Gastroesophageal sphincter (tissue), 4 donors: ENCODE results near the gene EGLN2. TPM values are rescaled to one million over a fixed set of nuclear protein-coding genes. Genes with fewer than 3 reads are reported as not detected.

Experiments used
- ATAC-seq: fragments of 150-250 bp; one replicate; pipeline ENCODE4 v1.9.1; 2016; ENCODE audit warnings: mild to moderate bottlenecking, moderate library complexity
- H3K27ac ChIP-seq, 4 donors: fragments of 200-600 bp; sonication (generic) in 3 of 4; 1 replicate in 3 of 4; 2 replicates in 1 of 4; pipeline ENCODE4 v1.5.1; 2016 to 2019
- H3K27me3 ChIP-seq: fragments of 200-600 bp; sonication (generic); one replicate; pipeline ENCODE4 v1.5.1; 2019
- H3K36me3 ChIP-seq, 2 donors: fragments of 200-600 bp; sonication (generic); one replicate each; pipeline ENCODE4 v1.5.1; 2019; ENCODE audit warnings: control low read depth in 1 of 2
- H3K4me1 ChIP-seq, 3 donors: fragments of 200-600 bp; sonication (generic); 1 replicate in 2 of 3; 2 replicates in 1 of 3; pipeline ENCODE4 v1.5.1; 2016 to 2019; ENCODE audit warnings: control low read depth in 2 of 3
- H3K4me3 ChIP-seq, 2 donors: fragments of 200-600 bp; sonication (generic); one replicate each; pipeline ENCODE4 v1.5.1; 2019; ENCODE audit warnings: mild to moderate bottlenecking in 1 of 2, moderate library complexity in 1 of 2
- H3K9me3 ChIP-seq, 3 donors: fragments of 200-600 bp; sonication (generic); one replicate each; pipeline ENCODE4 v1.5.1; 2017 to 2019; ENCODE audit warnings: control low read depth in 2 of 3
- EP300 ChIP-seq: sonication (generic); formaldehyde crosslinking; IDR thresholded peaks from one replicate; pipeline ENCODE4 v1.6.1; 2017; ENCODE audit warnings: antibody characterized with exemption, mild to moderate bottlenecking
- POLR2A ChIP-seq, 2 donors: fragments of 450-650 bp; IDR thresholded peaks; one replicate each; pipeline ENCODE4 v1.6.1; 2017; ENCODE audit warnings: antibody characterized with exemption in 2 of 2, mild to moderate bottlenecking in 2 of 2, moderate library complexity in 1 of 2
- POLR2AphosphoS5 ChIP-seq: sonication (generic); formaldehyde crosslinking; IDR thresholded peaks from one replicate; pipeline ENCODE4 v1.6.1; 2017; ENCODE audit warnings: antibody characterized with exemption
- WGBS, 2 donors: methylation state at CpG; one replicate each; pipeline ENCODE4 v1.1.5; 2018; ENCODE audit warnings: low coverage in 1 of 2; 5-methylcytosine and 5-hydroxymethylcytosine counted together
- total RNA-seq, 4 donors: library from RNA; depleted of rRNA; stranded (reverse); fragments of >200 nt; gene quantifications; one replicate each; pipeline ENCODE4 v1.1.0, GENCODE V29; 2016
- TF ChIP-seq, protein P1 (sequence below), 4 experiments: fragments of 200-600 bp in 2 of 4; fragments of 450-650 bp in 2 of 4; sonication (generic) in 1 of 4; IDR thresholded peaks; one replicate each; pipeline ENCODE4 v1.5.1; 2017 to 2019; ENCODE audit warnings: antibody characterized with exemption in 4 of 4, mild to moderate bottlenecking in 2 of 4, moderate library complexity in 2 of 4

EGLN2 gene
- total RNA-seq, 4 donors from 2014 or later: 99.1 to 115 (median 107) TPM

GRCh38 chr19:40804783-40805242 lies 5.8 kb downstream of the EGLN2 start:
- Histone ChIP-seq H3K4me3 (no peak overlapping the region), H3K9me3 (no peaks in the 10 kb centered on the region), H3K4me1 (peaks cover 16 to 100% (median 86%) of the 10 kb centered on the region in 3 donors), H3K27me3 (no peaks in the 10 kb centered on the region), H3K36me3 (peaks cover 0 to 39% of the 10 kb centered on the region in 2 donors), H3K27ac (peak overlapping the region in 3 of 4 donors; percentile 95 to 99 (median 98))
- WGBS, 2 donors: 10 to 35% methylated on average over 2 of the region's 7 CpGs
- ATAC-seq: no peak
- TF ChIP-seq POLR2AphosphoS5 (no peak), EP300 (no peak), POLR2A (IDR thresholded peaks at IDR 0.05) (no peak)
- TF ChIP-seq, protein P1, sequence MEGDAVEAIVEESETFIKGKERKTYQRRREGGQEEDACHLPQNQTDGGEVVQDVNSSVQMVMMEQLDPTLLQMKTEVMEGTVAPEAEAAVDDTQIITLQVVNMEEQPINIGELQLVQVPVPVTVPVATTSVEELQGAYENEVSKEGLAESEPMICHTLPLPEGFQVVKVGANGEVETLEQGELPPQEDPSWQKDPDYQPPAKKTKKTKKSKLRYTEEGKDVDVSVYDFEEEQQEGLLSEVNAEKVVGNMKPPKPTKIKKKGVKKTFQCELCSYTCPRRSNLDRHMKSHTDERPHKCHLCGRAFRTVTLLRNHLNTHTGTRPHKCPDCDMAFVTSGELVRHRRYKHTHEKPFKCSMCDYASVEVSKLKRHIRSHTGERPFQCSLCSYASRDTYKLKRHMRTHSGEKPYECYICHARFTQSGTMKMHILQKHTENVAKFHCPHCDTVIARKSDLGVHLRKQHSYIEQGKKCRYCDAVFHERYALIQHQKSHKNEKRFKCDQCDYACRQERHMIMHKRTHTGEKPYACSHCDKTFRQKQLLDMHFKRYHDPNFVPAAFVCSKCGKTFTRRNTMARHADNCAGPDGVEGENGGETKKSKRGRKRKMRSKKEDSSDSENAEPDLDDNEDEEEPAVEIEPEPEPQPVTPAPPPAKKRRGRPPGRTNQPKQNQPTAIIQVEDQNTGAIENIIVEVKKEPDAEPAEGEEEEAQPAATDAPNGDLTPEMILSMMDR (IDR thresholded peaks at IDR 0.05): no peak

DNA sequence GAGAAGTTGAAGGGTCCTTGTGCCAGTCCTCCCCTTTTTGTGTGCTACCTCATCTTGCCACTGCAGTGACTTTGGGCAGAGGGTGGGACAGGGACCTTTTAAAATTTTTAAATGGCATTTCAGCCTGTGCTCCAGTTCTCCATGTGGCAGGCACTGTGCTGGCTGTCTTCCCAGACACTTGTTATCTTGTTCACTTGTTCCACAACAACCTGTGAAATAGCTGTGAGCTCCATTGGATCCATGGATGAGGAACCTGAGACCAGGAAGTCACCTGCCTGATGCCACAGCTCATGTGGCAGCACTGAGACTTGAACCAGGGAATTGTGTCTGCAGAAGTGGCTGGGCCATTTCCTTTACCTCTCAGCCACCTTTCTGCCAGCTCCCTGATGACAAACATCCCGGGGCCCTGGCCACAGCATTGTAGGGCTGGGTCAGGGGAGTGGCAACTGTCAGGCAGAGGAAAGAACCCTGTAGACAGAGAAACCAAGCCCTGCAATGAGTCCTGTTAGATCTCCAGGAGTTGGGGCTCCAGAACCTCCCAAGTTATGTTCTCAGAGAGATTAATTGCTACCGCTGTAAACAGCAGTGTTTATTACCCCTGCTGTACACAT lies 6.4 kb downstream of the EGLN2 start:
- no peak for TF ChIP-seq EP300
- TF ChIP-seq POLR2AphosphoS5: no peak

DNA sequence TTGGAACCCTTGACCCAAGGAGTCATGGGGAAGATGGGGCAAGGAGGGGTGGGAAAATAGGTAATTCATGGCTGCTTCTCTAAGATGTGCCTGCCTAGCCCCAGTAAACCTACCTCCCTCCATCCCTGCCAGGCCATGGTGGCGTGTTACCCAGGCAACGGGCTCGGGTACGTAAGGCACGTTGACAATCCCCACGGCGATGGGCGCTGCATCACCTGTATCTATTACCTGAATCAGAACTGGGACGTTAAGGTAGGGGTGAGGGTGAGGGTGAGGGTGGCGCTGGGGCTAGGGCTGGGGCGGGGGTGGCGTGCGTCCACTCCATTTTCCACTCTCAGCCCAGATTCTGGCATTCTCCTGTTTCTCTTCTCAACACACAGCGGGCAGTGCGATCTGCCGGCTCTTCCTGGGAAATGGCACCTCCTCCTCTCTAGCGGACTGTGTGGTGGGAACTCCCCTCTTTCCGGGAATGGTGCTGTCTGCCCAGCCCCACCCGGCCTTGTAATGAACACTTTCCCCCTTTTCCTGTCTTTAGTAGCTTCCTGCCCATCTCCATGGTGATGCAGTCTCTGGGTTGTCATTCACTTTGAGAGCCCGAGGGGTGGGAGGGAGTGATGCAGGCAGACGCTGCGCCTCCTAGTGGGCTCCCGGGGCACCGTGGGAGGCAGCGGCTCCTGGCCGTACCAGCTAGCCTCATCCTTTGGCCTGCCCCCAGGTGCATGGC lies 7.6 kb downstream of the EGLN2 start:
- peak; percentile 57 for ATAC-seq
- 2 to 47% methylated on average over 4 to 7 of the region's 26 CpGs for WGBS, 2 donors
- H3K9me3 ChIP-seq: no peaks in the 10 kb centered on the region
- peaks cover 8 to 93% (median 76%) of the 10 kb centered on the region in 3 donors for H3K4me1 ChIP-seq
- peaks cover 0 to 26% of the 10 kb centered on the region in 2 donors for H3K36me3 ChIP-seq
- peak overlapping the region in 3 of 4 donors; percentile 95 to 99 (median 98) for H3K27ac ChIP-seq
- peak overlapping the region in 1 of 2 donors; percentile 19 for H3K4me3 ChIP-seq
- no peaks in the 10 kb centered on the region for H3K27me3 ChIP-seq
- TF ChIP-seq EP300 (no peak), POLR2AphosphoS5 (peak; percentile 74), POLR2A (IDR thresholded peaks at IDR 0.05) (no peak)
- TF ChIP-seq, protein P1 (IDR thresholded peaks at IDR 0.05): peak in 3 of 4 experiments; percentile 78 to 90 (median 89)

More for the DNA sequence above, 6.4 kb downstream of the EGLN2 start:
- Histone ChIP-seq H3K9me3 (no peaks in the 10 kb centered on the region), H3K4me1 (peaks cover 16 to 100% (median 82%) of the 10 kb centered on the region in 3 donors), H3K4me3 (no peak overlapping the region), H3K27me3 (no peaks in the 10 kb centered on the region), H3K36me3 (peaks cover 0 to 37% of the 10 kb centered on the region in 2 donors), H3K27ac (peak overlapping the region in 3 of 4 donors; percentile 95 to 99 (median 98))
- 52% methylated on average over 2 of the region's 2 CpGs; no CpG with 5 or more reads in 1 of the 2 donors for WGBS, 2 donors
- no peak for ATAC-seq

DNA sequence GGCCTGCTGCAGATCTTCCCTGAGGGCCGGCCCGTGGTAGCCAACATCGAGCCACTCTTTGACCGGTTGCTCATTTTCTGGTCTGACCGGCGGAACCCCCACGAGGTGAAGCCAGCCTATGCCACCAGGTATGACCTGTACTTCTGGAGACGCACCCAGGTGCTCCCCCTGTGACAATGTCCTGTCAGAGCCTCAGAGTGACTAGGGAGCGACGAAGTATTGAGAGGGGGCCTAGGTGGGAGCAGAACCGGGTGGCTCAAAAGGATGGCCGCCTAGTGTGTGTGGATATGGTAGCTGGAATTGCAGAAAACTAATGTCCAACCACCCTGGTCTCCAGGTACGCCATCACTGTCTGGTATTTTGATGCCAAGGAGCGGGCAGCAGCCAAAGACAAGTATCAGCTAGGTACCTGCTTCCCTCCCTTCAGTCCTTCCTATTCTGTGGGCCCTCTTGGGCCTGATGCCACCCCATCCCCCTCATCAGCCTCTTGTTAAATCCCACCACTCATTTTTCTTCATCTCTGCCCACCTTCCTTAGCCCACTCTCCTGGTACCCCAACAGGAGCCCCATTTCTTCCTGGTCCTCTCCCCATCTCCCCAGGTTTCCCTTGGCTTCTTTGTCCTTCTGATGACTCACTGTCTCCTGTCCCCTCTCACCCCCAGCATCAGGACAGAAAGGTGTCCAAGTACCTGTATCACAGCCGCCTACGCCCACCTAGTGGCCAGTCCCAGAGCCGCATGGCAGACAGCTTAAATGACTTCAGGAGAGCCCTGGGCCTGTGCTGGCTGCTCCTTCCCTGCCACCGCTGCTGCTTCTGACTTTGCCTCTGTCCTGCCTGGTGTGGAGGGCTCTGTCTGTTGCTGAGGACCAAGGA lies 8.4 kb downstream of the EGLN2 start:
- H3K27me3 ChIP-seq: no peaks in the 10 kb centered on the region
- peak overlapping the region in 1 of 2 donors; percentile 19 for H3K4me3 ChIP-seq
- WGBS, 2 donors: 67 to 76% methylated on average over 2 to 6 of the region's 18 CpGs
- H3K4me1 ChIP-seq: peaks cover 3 to 93% (median 70%) of the 10 kb centered on the region in 3 donors
- H3K36me3 ChIP-seq: peaks cover 0 to 26% of the 10 kb centered on the region in 2 donors
- H3K27ac ChIP-seq: peak overlapping the region in 3 of 4 donors; percentile 95 to 99 (median 98)
- no peak for ATAC-seq
- no peaks in the 10 kb centered on the region for H3K9me3 ChIP-seq
- TF ChIP-seq POLR2A (IDR thresholded peaks at IDR 0.05): no peak
- TF ChIP-seq, protein P1 (IDR thresholded peaks at IDR 0.05): peak in 1 of 4 experiments; percentile 1

- H3K9me3 ChIP-seq: no peaks in the 10 kb centered on the region
- ATAC-seq: no peak
- H3K27me3 ChIP-seq: no peaks in the 10 kb centered on the region
- no CpG with 5 or more reads among the region's 2 CpGs for WGBS, 2 donors
- peak overlapping the region in 2 of 4 donors; percentile 98 to 99 for H3K27ac ChIP-seq
- no peak for TF ChIP-seq EP300
- TF ChIP-seq POLR2AphosphoS5: no peak
- TF ChIP-seq, protein P1 (IDR thresholded peaks at IDR 0.05): no peak
- no peak for TF ChIP-seq POLR2A (IDR thresholded peaks at IDR 0.05)
- no peak overlapping the region for H3K4me3 ChIP-seq
- H3K4me1 ChIP-seq: peaks cover 3 to 93% (median 66%) of the 10 kb centered on the region in 3 donors
- peaks cover 0 to 26% of the 10 kb centered on the region in 2 donors for H3K36me3 ChIP-seq
These were observed 9.0 kb downstream of the EGLN2 start for GRCh38 chr19:40808021-40808325.
